PC-9 (cell line): ENCODE measurements around the gene GMDS. TPM values are rescaled to one million over a fixed set of nuclear protein-coding genes. Genes with fewer than 3 reads are reported as not detected.

Experiments used
- BruUV-seq: library from RNA; stranded (reverse); fragments of 400-500 nt; replicated peaks from 2 replicates; lab custom pipeline; 2021; lab: Mats Ljungman, UMichigan
- CTCF ChIA-PET: fragments of 300-600 bp; sonication (Branson Sonifier 250); formaldehyde crosslinking; loops from one replicate; lab custom pipeline; 2022; ENCODE audit warnings: antibody characterized with exemption; lab: Charles Lee
- POLR2A ChIA-PET: fragments of 300-600 bp; sonication (Branson Sonifier 250); formaldehyde crosslinking; loops from one replicate; lab custom pipeline; 2022; ENCODE audit warnings: antibody characterized with exemption; ENCODE audit not compliant: unreplicated experiment; lab: Charles Lee
- DNase-seq, 2 experiments: peaks; one replicate each; pipeline versions ENCODE4 v3.0.0 to v3.0.0-alpha.2; 2015 to 2022; ENCODE audit warnings: mixed read lengths in 1 of 2
- H2AFZ ChIP-seq: fragments of 200-600 bp; sonication (generic); 2 replicates; pipeline ENCODE4 v1.8.1; 2017; ENCODE audit warnings: antibody characterized with exemption
- H3F3A ChIP-seq: fragments of 200-600 bp; sonication (generic); 2 replicates; pipeline ENCODE4 v1.8.1; 2017; ENCODE audit warnings: antibody characterized with exemption, mild to moderate bottlenecking, low read depth; ENCODE audit not compliant: insufficient read depth
- H3K27ac ChIP-seq: fragments of 200-600 bp; sonication (generic); 2 replicates; pipeline ENCODE4 v1.6.1; 2016; ENCODE audit warnings: mixed run types
- H3K27me3 ChIP-seq: fragments of 200-600 bp; sonication (generic); 2 replicates; pipeline ENCODE4 v1.6.1; 2016; ENCODE audit warnings: low read depth, mixed run types; ENCODE audit not compliant: insufficient read depth
- H3K36me3 ChIP-seq: fragments of 200-600 bp; sonication (generic); 2 replicates; pipeline ENCODE4 v1.6.1; 2016; ENCODE audit warnings: low read depth, mixed run types
- H3K4me1 ChIP-seq: fragments of 200-600 bp; sonication (generic); replicated peaks from 2 replicates; pipeline ENCODE4 v1.6.1; 2016; ENCODE audit warnings: mixed run types; ENCODE audit not compliant: insufficient read depth
- H3K4me2 ChIP-seq: fragments of 200-600 bp; sonication (generic); 2 replicates; pipeline ENCODE4 v1.6.1; 2017; ENCODE audit warnings: mixed run types
- H3K4me3 ChIP-seq: fragments of 200-600 bp; sonication (generic); 2 replicates; pipeline ENCODE4 v1.6.1; 2016; ENCODE audit warnings: mixed run types
- H3K79me2 ChIP-seq: fragments of 200-600 bp; sonication (generic); 2 replicates; pipeline ENCODE4 v1.6.1; 2017; ENCODE audit warnings: low read depth, mixed run types
- H3K9me2 ChIP-seq: fragments of 200-600 bp; sonication (generic); 2 replicates; pipeline ENCODE4 v1.8.1; 2017; ENCODE audit warnings: mild to moderate bottlenecking; ENCODE audit not compliant: insufficient read depth
- H3K9me3 ChIP-seq: fragments of 200-600 bp; sonication (generic); 2 replicates; pipeline ENCODE4 v1.8.1; 2016; ENCODE audit warnings: low read depth; ENCODE audit not compliant: insufficient read depth
- H4K20me1 ChIP-seq: fragments of 200-600 bp; sonication (generic); 2 replicates; pipeline ENCODE4 v1.8.1; 2017; ENCODE audit not compliant: insufficient read depth
- EZH2 ChIP-seq: fragments of 200-600 bp; sonication (generic); IDR thresholded peaks from 2 replicates; pipeline ENCODE4 v1.8.0; 2017; ENCODE audit warnings: antibody characterized with exemption, low read depth
- intact Hi-C: fragments of 100-400 bp; cut with micrococcal nuclease; formaldehyde crosslinking; loops from one replicate; pipeline ENCODE4 v1.10.0; 2022; ENCODE audit not compliant: unreplicated experiment
- total RNA-seq: library from RNA; stranded (reverse); gene quantifications from 2 replicates; pipeline ENCODE4 v1.2.3, GENCODE V29; 2021
- TF ChIP-seq, protein P1 (sequence below): fragments of 200-600 bp; sonication (generic); conservative IDR thresholded peaks from 2 replicates; pipeline ENCODE4 v1.6.1; 2017; ENCODE audit warnings: mixed run types, antibody characterized with exemption, mild to moderate bottlenecking, moderate library complexity

GMDS gene
- total RNA-seq, 1 experiment from 2014 or later: 30.1 TPM

DNA sequence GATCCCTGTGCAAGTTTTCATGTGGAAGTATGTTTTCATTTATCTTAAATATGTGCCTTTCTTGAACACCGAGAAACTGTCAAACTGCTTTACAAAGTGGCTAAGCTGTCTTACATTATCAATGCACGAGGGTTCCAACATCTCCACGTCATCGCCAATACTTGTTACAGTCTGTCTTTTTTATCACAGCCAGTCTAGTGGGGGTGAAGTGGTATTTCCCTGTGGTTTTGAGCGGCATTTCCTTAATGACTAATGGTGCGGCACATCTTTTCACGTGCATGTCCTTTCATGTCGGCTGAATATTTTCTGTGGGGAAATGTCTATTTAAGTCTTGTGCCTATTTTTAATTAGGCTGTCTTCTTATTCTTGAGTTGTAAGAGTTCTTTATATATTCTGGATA is 355.3 kb downstream of the GMDS start:
- Histone ChIP-seq H3K27me3 (no peaks in the 10 kb centered on the region), H3K27ac (no peak overlapping the region)

DNA sequence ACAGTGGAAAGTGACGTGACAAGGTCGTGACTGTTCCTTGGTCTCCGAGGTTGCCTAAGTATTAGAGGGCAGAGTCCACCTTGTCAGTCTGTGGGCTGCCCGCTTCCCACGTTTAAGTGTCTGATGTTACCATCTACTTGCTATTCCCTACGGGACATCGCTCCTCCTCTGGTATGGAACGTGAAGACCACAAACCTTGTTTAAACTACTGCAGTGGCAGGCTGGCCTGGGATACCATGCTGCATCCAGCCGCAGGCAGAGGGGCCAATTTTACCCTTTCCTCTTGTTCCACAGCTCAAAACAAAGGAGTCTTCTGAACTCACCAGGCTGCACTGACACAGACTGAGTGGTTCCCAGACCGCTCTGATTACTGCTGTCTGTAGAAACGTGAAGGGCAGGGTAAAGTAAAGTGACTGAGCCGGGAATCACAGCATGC is 359.8 kb downstream of the GMDS start:
- H3K36me3 ChIP-seq: no peaks in the 10 kb centered on the region
- peaks cover 12% of the 10 kb centered on the region; the same call in 1 of the 2 replicates for H3K4me1 ChIP-seq
- no peaks in the 10 kb centered on the region for H3F3A ChIP-seq
- no peaks in the 10 kb centered on the region for H3K79me2 ChIP-seq
- H3K4me3 ChIP-seq: no peak overlapping the region
- no peak for TF ChIP-seq EZH2
- H3K27me3 ChIP-seq: no peaks in the 10 kb centered on the region
- no peaks in the 10 kb centered on the region for H3K9me3 ChIP-seq
- H3K9me2 ChIP-seq: no peaks in the 10 kb centered on the region
- intact Hi-C loops: no loop called here
- no TSS peak for BruUV-seq
- H3K27ac ChIP-seq: no peak overlapping the region
- ChIA-PET POLR2A (no interaction called here), CTCF (no interaction called here)
- no peak for DNase-seq
- no peak overlapping the region for H3K4me2 ChIP-seq
- no peak overlapping the region for H2AFZ ChIP-seq
- no peaks in the 10 kb centered on the region for H4K20me1 ChIP-seq

More for the DNA sequence above, 355.3 kb downstream of the GMDS start:
- Histone ChIP-seq H3K4me3 (no peak overlapping the region), H3K36me3 (no peaks in the 10 kb centered on the region), H3K4me1 (peaks cover 20% of the 10 kb centered on the region), H4K20me1 (no peaks in the 10 kb centered on the region), H3K79me2 (no peaks in the 10 kb centered on the region), H3F3A (no peaks in the 10 kb centered on the region), H3K9me2 (no peaks in the 10 kb centered on the region), H3K9me3 (no peaks in the 10 kb centered on the region), H3K4me2 (no peak overlapping the region), H2AFZ (no peak overlapping the region)
- intact Hi-C loops: no loop called here
- no peak for DNase-seq
- CTCF ChIA-PET: no interaction called here
- POLR2A ChIA-PET: no interaction called here
- TF ChIP-seq, protein P1, sequence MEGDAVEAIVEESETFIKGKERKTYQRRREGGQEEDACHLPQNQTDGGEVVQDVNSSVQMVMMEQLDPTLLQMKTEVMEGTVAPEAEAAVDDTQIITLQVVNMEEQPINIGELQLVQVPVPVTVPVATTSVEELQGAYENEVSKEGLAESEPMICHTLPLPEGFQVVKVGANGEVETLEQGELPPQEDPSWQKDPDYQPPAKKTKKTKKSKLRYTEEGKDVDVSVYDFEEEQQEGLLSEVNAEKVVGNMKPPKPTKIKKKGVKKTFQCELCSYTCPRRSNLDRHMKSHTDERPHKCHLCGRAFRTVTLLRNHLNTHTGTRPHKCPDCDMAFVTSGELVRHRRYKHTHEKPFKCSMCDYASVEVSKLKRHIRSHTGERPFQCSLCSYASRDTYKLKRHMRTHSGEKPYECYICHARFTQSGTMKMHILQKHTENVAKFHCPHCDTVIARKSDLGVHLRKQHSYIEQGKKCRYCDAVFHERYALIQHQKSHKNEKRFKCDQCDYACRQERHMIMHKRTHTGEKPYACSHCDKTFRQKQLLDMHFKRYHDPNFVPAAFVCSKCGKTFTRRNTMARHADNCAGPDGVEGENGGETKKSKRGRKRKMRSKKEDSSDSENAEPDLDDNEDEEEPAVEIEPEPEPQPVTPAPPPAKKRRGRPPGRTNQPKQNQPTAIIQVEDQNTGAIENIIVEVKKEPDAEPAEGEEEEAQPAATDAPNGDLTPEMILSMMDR: no peak
- no peak for TF ChIP-seq EZH2
- no TSS peak for BruUV-seq

DNA sequence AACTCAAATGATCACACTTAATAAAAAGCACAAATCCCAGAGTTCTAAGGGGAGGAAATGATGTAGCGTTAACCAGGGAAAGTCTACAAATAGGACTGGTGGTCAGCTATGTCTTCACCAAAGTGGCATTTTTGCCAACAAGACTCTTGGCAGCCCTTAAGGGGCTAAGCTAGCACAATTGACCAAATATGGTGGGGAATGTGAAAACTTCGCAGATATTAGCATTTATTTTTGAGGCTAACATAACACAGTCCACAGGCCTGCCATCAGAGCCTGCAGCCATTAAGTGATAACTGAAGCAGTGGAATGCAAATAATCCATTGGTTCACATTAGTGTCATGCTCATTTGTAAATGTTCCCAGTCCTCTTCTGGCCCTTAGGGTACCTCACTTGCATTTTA is 361.1 kb downstream of the GMDS start:
- TF ChIP-seq, protein P1: no peak
- no peak for TF ChIP-seq EZH2
- no peaks in the 10 kb centered on the region for H3K36me3 ChIP-seq
- no peak overlapping the region for H3K27ac ChIP-seq
- H3K9me3 ChIP-seq: no peaks in the 10 kb centered on the region
- DNase-seq: no peak
- H3K4me3 ChIP-seq: no peak overlapping the region
- CTCF ChIA-PET: no interaction called here
- no peak overlapping the region for H3K4me2 ChIP-seq
- H3K9me2 ChIP-seq: no peaks in the 10 kb centered on the region
- intact Hi-C loops: no loop called here
- no TSS peak for BruUV-seq
- H3F3A ChIP-seq: no peaks in the 10 kb centered on the region
- POLR2A ChIA-PET: no interaction called here
- no peak overlapping the region for H2AFZ ChIP-seq
- no peaks in the 10 kb centered on the region for H4K20me1 ChIP-seq
- H3K27me3 ChIP-seq: no peaks in the 10 kb centered on the region
- H3K79me2 ChIP-seq: no peaks in the 10 kb centered on the region
- H3K4me1 ChIP-seq: peaks cover 12% of the 10 kb centered on the region; the same call in 1 of the 2 replicates

DNA sequence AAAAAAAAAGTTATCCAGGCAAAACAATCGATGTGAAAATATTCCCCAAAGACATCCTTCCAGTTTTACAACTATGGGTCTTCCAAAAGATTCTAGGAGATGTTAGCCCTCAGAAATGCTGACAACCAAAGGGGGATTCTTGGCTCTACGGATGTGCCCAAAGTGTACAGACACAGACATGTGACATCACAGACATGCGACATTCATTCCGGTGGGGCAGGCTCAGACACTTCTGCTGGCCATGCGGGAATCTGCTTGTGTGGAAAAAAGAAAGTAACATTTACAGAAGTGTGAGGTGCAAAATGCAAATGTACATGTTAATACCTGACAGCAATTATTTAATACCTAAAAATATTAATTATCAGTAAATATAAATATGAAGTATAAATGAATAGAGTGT is 367.1 kb downstream of the GMDS start:
- DNase-seq: no peak
- ChIA-PET CTCF (no interaction called here), POLR2A (no interaction called here)
- Histone ChIP-seq H3K79me2 (no peaks in the 10 kb centered on the region), H3K9me2 (no peaks in the 10 kb centered on the region), H3K4me3 (no peak overlapping the region), H2AFZ (no peak overlapping the region), H3K4me2 (no peak overlapping the region), H3K36me3 (no peaks in the 10 kb centered on the region), H3K4me1 (no peaks in the 10 kb centered on the region), H3F3A (no peaks in the 10 kb centered on the region), H3K9me3 (no peaks in the 10 kb centered on the region), H3K27ac (no peak overlapping the region), H3K27me3 (no peaks in the 10 kb centered on the region), H4K20me1 (no peaks in the 10 kb centered on the region)
- no peak for TF ChIP-seq EZH2
- TF ChIP-seq, protein P1: no peak
- BruUV-seq: no TSS peak
- intact Hi-C loops: no loop called here
